GM18519 (cell line): ENCODE data around the gene TTC22.

Source experiments
- ATAC-seq: cut with Tn5 transposase; IDR thresholded peaks from one replicate; pipeline ENCODE4 v1.9.1; 2021; ENCODE audit warnings: mild to moderate bottlenecking, moderate library complexity; ENCODE audit not compliant: unreplicated experiment, low FRiP score

TTC22 gene

GRCh38 chr1:54835131-54835898 lies 34.2 kb upstream of the TTC22 start:
- ATAC-seq = no peak

GRCh38 chr1:54834007-54834541 lies 33.0 kb upstream of the TTC22 start:
- no peak for ATAC-seq

GRCh38 chr1:54833121-54833520 lies 32.0 kb upstream of the TTC22 start:
- ATAC-seq = no peak

DNA sequence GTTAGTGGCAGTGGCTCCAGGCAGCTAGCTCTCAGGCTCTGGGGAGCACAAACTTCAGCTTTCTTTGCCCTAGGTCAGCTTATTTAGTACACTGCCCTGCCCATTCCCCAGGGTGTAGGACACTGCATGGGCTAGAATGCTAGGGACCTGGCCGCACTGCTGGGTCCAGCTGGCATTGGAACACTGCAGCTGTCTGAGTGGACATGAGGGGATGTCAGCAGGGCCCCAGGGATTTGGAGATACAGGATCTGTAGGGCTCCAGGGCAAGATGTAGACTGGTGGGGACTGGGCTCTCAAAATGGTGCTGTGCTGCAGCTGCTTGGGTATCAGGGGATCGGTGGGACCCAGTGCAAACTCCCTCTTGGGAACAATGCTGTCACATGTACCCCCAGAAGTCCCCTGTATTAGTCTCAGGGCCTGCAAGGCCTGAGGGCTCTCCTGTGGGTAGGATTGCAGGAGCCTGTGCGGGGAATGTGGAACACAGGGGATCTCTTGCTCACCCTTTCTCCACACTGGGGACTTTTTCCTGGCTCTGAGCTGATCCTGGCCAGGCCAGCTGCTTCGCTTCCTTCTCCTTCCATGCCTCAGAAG lies 25.2 kb upstream of the TTC22 start:
- ATAC-seq = no peak

- no peak for ATAC-seq
Measured at GRCh38 chr1:54825696-54826095, 24.6 kb upstream of the TTC22 start.

DNA sequence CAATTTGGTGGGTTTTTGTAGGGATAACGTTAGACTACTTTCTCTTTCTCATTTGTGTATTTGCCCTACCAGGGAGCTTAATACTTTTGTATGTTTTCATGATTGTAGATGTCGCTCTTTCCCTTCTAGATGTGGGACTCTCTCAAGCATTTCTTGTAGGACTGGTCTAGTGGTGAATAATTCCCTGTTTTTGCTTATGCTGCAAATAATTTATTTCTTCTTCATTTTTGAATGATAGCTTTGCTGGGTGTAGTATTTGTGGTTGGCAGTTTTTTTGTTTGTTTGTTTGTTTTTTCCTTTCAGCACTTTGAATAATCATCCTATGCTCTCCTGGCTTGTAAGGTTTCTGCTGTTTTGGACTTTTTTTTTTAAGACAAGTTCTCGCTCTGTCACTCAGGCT lies 22.5 kb upstream of the TTC22 start:
- ATAC-seq = no peak

GRCh38 chr1:54819733-54820132 lies 18.6 kb upstream of the TTC22 start:
- no peak for ATAC-seq

DNA sequence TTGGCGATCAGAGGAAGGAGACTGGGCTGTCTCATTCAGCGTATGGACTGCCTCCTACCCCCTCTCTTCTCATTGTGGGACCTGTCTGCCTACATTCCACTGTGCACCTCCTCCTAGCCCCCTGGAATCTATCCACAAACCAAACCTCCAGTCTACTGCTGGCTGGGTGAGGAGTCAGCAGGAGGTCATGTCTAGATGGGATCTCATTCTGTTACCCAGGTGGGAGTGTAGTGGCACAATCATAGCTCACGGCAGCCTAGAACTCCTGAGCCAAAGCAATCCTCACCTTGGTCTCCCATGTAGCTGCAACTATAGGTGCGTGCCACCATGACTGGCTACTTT lies 18.0 kb upstream of the TTC22 start:
- no peak for ATAC-seq

DNA sequence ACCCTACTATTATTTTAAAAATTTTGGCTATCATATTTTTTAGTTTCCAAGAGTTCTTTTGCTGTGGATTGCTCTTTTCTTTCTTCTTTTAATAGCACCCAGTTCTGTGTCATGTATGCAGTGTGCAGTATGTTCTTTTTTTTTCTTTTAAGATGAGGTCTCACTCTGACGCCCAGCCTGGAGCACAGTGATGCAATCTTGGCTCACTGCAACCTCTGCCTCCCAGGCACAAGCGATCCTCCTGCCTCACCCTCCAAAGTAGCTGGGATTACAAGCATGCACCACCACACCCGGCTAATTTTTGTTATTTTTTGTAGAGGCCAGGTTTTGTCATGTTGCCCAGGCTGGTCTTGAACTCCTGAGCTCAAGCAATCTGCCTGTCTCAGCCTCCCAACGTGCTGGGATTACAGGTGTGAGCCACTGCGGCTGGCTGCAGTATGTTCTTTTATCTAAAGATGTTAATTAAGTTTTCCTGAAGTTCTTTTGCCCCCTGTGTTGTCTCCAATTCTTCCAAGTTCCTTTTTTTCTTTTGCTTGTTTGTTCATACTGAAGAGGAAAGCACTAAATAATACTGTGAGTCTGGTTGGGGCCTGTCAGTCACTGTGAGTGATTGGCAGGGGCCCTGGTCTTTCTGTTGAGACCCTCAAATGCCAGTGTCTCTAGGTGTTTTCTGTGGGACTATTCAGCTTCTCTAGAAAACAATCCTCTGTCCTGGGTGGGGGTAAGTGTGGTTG lies 17.5 kb upstream of the TTC22 start:
- no peak for ATAC-seq

DNA sequence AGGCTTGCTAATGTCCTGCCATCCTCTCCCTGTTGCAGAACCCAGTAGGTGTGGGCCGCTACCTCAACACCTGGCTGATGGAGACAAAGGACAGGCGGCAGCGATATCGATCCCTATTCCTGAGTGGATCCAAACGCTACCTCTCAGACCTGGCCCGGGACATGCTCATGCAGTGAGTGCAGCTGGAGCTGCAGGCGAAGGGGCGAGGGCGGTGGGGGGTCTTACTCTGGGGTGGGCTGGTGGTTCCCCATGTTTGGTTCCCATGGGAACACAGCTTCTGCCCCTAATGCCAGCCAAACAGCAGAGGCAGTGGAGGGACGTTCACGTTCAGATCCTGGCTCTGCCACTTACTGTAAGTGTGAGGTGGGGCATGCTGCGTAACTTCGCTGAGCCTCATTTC lies 15.8 kb upstream of the TTC22 start:
- ATAC-seq = no peak

DNA sequence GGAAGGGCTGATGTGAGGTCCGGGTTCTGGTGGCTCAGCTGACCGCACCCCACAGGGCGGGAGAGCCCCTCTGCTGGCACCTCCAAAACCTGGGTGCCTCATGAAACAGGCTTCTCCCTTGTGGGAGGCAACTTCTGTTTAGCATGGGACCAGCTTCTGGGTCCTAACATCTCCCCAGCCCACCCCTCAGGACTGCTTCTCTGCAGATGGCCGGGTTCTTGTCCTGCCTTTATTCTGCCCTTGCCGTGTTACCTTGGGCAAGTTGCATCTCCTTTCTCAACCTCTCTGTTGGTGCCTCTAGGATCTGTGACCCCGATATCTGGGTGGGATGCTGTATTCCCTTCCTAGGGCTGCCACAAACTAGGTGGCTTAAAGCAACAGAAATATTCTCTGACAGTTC lies 15.0 kb upstream of the TTC22 start:
- no peak for ATAC-seq

DNA sequence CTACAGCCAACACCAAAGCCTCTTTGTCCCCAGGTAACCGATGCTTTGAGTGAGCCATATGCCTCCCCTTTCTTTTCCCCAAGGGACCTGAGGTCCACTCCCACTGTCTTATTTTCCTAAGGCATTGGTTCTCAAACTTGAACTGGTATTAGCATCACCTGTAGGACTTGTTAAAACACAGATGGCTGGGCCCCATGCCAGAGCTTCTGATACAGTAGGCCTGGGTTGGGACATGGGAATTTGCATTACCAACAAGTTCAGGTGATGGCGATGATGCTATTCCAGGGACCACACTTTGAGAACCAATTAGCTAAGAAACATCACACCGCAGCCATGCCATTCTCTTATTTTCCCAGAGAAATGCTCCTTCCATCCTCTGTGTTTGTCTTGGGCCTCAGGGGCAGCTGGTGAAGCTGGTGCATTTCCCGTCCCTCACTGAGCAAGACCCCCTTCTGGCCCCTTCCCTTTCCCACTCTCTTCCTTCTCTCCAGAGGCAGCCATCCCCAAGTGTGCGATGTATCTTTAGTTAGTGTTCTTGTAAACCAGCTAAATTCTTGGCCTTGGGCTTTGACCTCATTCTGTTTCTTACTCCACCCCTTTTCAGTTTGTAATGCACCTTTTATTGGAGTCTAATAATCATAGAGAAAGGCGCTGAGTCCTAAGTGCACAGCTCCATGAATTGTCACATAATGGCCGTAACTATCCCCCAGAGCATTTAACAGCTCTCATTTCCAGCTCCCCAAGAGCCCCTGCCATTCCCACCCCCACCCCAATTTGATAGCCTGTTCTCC lies 14.2 kb upstream of the TTC22 start:
- no peak for ATAC-seq

DNA sequence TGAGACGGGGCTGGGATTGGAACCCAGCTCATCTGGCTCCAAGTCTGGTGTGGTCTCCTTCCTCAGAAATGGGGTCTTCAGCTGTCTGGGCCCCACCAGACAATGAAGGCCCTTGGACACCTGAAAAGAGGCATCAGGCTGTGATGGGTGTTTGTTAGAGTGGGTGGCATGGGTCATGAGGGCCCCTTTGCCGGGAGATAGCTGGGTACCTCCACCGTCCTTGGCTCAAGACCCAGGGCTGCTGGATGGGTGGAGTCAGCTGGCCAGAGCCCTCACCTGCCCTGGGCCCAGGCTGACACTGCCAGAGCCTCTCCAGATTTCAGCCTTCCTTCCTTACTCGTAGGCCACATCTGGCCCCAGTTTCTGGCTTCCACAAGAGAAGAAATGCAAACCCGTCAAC lies 13.4 kb upstream of the TTC22 start:
- ATAC-seq = no peak

GRCh38 chr1:54814126-54814498 lies 13.0 kb upstream of the TTC22 start:
- no peak for ATAC-seq

GRCh38 chr1:54813485-54814125 lies 12.5 kb upstream of the TTC22 start:
- ATAC-seq = no peak

DNA sequence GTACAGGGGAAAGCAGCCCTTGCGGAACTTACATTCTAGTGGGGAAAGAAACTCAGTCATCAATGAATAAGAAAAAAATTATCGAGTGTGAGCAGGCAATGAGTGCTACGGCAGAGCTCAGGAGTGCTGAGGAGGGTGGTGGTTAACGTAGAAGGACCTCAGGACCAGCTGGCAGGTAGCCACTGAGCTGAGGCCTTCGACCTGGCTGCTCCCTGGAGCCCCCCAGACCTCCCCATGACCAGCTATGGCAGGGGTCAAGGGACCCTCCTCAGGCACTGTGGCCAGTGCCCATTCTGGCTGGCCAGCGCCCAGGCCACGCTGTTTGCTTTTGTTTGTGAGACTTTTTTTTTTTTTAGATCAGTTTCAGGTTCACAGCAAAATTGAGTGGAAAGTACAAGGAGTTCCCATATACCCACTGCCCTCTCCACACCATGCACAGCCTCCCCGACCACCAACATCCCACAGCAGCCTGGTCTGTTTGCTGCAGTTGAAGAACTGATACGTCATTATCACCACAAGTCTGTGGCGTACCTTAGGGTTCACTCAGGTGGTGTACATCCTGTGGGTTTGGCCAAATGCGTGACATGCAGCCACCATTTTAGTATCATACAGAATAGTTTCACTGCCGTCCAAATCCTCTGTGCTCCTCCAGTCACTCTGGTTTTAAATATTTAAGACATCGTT lies 11.8 kb upstream of the TTC22 start:
- ATAC-seq = no peak

DNA sequence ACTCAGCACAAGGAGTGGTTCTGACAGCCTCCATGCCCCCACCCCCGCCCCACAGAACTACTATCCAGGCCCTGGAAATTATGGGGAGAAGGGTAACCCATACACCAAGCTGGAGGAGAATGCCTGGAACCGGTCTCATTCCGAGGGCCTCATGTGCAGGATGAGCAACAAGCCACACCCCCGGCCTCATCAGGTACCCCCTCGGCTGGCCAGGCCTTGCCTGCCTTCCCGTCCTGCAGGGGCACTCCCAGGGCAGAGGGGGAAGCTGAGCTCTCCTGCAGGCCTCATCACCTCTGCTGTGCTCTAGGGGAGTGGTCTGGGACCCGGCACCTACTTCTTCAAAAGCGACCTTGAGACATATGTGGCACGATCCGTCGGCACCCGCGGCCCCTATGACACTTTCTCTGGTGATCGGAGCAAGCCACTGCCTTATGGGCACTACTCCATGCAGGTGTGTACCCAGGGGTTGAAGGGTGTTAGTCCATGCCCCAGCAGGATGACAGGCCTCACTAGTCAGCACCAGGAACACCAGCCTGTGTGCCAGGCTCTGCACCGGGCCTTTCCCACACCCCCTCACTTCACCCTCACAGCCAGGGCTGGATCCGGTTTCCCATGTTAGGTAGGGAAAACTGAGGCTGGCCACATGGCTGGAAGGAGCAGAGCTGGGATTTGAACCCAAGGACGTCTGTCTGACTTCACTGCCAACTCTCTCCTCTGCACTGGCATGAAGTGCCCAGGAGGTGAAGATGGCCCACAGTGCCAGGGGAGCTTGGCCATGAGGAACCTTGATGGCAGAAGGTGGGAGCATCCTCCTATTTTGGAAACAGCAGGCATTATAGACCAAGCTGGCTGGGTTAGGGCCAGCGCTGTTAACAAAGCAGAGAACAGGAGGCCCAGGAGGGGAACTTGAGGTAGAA lies 10.9 kb upstream of the TTC22 start:
- no peak for ATAC-seq

- no peak for ATAC-seq
Measured at GRCh38 chr1:54811066-54811465, 9.9 kb upstream of the TTC22 start.
